HCEC 1CT (cell line): Measurements from ENCODE around the gene ZFYVE16.
"Not testable (repeated sequence)": the region's sequence is repeated elsewhere in the genome, so short reads cannot be mapped to it uniquely, and the experiment has no call there.

Experiments
- DNase-seq: peaks from one replicate; pipeline ENCODE4 v3.0.0-alpha.2; 2017

ZFYVE16 gene

DNA sequence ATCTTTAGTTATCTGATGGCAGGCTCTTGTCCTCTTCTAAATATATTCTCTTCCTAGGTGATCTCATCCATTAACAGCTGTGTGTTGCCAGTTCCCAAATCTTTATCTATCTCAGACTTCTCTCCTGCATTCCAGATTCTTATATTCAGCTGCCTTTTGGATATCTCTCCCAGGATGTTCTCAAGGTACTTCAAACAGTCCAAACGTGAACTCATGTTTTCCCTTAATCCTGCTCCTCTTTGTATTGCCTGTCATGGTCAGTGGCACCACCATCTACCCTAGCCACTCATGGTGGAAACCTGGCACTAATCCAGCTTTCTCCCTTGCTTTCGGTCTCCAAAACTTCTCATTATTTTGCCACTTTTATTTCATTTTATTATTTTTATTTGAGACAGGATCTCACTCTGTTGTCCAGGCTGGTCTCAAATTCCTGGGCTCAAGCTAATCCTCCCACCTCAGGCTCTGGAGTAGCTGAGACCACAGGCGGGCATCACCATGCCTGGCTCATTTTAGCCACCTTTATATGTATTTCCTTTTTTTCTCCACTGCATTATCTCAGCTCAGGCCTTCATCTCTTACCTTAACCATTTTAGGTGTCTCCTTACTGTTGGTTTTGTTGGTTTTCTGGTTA, 3.8 kb downstream of the ZFYVE16 start:
- DNase-seq = no peak

DNA sequence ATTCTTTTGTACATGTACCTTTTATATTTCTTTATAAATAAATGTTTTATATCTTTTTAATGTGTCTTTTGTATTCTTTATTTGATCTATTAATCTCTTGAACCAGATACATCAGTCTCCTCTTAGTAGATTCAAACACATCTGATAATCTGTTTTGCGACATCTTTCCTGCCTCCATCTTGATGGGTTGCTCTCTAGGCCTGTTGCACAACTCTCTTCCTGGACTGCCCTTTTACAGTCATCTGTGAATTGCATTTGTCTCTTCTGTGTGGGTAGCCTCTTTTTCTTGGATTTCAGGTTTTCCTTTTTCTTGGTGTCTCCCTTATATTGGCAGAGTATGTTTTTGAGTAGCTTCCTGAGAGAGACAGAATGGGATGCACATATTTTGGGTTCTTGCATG, 6.2 kb downstream of the ZFYVE16 start:
- DNase-seq = peak; percentile 48

DNA sequence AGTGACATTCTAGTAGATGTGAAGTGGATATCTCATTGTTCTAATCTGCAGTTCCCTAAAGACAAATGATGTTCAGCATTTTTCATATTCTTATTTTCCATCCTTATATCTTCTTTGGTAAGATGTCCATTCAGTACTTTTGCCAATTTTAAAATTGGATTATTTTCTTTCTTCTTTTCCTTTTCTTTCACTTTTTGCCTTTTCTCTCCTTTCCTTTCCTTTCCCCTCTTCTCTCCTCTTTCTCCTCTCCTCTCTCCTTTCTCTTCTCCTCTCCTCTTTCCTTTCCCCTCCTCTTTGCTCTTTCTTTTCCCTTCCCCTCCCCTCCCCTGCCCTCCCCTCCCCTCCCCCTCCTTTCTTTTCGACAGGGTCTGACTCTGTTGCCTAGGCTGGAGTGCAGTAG, 10.1 kb downstream of the ZFYVE16 start:
- no peak for DNase-seq

DNA sequence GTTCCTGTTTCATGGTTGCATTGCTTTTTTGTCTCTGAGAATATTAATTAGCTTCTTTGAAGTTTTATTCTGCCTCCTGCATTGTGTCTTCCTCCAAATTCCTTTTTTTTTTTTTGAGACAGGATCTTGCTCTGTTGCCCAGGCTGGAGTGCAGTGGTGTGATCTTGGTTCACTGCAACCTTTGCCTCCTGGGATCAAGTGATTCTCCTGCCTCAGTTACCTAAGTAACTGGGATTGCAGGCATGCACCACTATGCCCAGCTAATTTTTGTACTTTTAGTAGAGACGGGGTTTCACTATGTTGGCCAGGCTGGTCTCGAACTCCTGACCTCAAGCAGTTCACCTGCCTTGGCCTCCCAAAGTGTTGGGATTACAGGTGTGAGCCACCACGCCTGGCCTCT, 16.5 kb downstream of the ZFYVE16 start:
- DNase-seq = not testable (repeated sequence)

DNA sequence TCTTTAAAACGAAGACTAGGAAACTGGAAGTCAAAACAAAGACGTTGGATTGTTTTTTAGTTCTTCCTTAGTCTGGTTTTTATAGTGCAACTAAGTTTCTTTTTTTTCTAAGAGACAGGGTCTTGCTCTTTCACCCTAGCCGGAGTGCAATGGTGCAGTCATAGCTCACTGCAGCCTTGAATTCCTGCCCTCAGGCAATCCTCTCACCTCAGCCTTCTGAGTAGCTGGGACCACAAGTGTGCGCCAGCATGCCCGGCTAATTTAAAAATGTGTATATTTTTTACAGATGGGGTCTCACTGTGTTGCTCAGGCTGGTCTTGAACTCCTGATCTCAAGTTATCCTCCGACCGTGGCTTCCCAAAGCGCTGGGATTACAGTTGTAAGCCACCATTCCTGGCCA, 27.6 kb downstream of the ZFYVE16 start:
- DNase-seq = no peak

DNA sequence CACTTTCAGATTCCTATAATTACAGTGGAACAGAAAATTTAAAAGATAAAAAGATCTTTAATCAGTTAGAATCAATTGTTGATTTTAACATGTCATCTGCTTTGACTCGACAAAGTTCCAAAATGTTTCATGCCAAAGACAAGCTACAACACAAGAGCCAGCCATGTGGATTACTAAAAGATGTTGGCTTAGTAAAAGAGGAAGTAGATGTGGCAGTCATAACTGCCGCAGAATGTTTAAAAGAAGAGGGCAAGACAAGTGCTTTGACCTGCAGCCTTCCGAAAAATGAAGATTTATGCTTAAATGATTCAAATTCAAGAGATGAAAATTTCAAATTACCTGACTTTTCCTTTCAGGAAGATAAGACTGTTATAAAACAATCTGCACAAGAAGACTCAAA, 29.5 kb downstream of the ZFYVE16 start:
- no peak for DNase-seq

DNA sequence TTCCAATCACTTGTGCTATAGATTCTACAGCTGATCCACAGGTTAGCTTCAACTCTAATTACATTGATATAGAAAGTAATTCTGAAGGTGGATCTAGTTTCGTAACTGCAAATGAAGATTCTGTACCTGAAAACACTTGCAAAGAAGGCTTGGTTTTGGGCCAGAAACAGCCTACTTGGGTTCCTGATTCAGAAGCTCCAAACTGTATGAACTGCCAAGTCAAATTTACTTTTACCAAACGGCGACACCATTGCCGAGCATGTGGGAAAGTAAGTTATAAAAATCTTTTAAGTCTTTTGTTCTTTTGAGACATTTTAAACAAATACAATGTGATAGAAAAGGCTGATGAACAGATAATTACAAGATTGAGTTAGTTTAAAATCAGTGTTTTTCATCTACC, 30.9 kb downstream of the ZFYVE16 start:
- no peak for DNase-seq

DNA sequence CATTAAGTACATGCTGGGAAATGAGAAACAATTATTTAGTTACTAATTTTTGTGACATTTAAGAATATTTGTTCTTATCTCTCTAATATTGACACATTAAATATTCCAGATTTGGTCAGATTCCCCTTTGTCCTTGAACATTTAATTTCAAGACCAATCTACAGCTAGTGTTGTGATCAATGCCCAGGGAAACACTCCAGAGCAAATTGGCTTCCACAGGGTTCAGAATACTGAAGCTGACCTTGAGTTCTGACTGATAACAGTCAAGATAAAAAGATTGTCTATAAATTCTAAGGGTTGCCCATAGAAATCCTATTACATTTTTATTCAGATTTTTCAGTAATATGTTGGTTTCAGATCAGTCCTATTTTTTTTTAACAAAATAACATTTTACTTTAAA, 31.3 kb downstream of the ZFYVE16 start:
- no peak for DNase-seq

DNA sequence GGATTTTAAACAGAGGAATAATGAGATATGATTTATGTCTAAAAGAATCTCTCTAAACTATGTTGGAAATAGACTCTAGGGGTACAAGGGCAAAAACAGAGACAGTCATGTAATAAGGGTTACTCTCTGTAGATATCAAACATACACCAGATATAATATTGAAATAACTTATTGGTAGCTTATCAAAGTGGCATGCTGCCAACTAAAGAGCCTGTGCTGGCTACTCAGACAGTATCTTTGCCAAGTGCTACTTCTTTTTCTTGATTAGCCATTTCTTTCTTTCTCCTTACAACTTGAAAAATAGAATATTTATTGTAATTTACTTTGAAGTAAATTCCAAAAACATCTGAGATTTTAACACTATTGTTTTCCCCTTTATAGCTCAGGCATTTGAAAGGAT, 34.9 kb downstream of the ZFYVE16 start:
- DNase-seq = no peak

DNA sequence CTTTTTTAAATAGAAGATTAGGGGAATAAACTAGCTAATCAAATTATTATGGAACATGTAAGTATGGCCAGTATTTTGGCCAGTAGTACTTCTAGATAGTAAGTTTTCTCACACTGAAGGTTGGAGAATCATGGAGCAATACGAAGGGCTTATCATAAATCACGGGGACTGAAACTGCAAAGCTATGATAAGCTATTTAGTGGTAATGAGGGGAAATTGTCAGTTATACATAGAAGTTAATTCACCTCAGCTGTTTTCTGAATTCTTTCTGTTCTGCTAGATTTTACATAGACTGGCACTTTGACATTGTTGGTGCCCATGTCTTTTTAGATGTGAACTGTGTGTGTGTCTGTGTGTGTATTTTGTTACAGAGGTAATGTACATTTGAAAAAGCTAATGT, 45.5 kb downstream of the ZFYVE16 start:
- no peak for DNase-seq

DNA sequence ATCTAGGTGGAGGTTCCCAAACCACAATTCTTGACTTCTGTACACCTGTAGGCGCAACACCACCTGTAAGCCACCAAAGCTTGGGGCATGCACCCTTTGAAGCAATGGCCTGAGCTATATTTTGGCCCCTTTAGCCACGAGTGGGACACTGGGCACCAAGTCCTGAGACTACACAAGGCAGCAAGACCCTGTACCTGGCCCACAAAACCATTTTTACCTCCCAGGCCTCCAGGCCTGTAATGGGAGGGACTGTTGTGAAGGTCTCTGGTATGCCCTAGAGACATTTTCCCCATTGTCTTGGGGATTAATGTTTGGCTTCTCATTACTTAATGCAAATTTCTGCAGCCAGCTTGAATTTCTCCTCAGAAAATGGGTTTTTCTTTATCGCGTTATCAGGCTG, 55.4 kb downstream of the ZFYVE16 start:
- no peak for DNase-seq

DNA sequence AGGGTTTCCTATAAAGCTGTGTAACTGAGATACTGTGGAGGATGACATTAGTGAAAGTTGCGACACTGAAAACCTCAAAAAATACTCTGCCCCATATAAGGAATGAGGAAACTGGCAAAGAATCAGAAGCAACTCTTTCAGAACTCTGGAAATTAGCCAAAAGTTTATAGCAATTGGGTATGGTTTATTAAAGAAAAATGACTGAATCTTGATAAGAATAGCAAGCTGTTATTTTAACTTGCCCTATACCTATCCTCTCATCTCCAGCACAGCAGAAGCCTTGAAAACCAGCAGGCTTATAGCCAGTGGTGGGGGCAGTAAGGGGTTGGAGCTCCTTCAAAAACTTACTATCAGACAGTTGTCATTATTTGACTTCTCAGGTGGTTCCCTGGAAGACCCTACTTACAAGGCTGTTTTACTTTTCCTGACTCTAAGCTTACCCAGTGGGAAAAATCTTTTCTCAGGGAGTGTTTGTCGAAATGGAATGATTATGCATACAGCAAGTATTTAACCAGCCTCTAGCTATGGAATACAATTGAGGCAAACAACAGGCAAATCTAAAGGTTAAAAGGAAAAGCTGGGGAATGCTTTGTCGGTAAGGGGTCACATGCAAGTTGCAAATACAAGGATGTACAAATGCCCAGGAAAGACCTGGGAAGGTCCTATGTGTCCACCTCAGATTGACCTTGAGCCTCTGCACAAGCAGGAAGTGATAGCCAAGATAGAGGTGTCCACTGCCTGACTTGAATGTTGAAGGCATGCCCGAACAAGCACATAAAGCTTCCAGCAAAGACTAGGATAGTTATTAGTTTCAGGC, 59.0 kb downstream of the ZFYVE16 start:
- peak; percentile 27 for DNase-seq

DNA sequence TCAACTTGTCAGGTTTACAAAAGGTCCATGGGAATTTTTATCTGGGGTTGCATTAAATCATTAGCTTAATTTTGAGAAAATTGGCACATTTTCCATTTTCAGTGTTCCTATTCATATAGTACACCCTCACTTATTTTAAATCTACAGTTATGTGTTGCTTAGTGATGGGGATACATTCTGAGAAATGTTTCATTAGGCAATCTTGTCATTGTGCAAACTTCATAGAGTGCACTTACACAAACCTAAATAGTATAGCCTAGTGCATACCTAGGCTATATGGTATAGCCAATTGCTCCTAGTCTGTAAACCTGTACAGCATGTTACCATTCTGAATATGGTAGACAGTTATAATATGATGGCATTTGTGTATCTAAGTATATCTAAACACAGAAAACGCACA, 60.3 kb downstream of the ZFYVE16 start:
- DNase-seq = no peak

DNA sequence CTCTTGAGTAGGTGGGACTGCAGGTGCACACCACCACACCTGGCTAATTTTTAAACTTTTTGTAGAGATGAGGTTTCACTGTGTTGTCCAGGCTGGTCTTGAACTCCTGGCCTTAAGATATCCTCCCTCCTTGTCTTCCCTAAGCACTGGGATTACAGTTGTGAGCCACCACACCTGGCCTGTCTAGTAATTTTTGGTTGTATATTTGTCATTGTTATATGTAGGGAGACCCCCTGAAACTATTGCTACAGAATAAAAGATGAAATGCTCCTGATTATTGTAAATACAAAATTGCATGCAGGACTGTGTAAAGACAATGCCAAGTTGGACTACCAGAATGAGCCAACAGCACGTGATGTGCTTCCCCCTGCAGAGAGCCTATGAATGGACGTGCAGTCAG, 62.8 kb downstream of the ZFYVE16 start:
- not testable (repeated sequence) for DNase-seq

DNA sequence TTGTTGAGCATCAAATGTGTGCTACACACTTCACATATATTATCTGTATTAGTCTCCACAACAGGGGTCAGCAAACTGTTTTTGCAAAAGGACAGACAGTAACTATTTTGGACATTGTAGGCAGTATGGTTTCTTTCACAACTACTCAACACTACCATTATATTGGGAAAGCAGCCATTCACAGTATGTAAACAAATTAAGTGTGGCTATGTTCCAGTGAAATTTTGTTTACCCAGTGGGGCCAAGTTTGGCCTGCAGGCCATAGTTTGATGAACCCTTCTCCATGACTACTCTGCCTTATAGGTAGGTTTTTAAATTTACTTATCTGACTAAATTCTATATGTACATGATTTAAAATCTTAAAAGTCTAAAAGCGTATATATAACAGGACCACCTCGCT, 67.1 kb downstream of the ZFYVE16 start:
- DNase-seq = no peak

DNA sequence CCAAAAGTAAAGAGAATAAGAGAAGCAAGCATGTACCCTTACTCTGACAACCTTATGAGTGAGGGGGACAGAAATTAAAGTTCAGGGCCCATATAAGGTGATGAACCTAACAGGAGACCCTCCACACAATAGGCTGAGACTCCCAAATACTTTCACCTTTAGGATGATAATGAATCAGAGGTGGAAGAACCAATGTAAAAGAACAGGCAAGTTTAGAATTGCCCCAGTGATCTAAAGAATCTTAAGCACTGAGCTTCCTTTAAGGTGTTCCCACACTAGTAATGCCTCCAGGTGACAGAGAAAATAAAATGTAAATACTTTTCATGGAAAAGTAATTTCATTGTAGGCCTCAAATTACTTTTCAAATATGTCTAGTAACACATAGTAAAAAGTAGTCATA, 71.8 kb downstream of the ZFYVE16 start:
- no peak for DNase-seq

DNA sequence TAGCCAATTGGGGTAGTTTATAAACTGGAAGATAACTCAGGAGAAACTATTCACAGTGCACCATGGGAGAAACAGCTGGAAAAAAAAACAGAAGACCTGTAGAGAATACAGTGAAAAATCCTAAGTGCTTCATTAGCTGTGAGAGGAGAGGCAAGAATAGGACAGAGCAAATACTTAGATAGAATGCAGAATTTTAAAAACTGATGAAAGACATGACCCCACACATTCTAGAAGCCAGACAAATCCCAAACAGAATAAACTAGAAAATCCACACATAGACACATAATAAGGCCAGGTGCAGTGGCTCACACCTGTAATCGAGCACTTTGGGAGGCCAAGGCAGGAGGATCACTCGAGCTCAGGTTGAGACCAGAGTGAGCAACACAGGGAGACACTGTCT, 72.5 kb downstream of the ZFYVE16 start:
- no peak for DNase-seq

DNA sequence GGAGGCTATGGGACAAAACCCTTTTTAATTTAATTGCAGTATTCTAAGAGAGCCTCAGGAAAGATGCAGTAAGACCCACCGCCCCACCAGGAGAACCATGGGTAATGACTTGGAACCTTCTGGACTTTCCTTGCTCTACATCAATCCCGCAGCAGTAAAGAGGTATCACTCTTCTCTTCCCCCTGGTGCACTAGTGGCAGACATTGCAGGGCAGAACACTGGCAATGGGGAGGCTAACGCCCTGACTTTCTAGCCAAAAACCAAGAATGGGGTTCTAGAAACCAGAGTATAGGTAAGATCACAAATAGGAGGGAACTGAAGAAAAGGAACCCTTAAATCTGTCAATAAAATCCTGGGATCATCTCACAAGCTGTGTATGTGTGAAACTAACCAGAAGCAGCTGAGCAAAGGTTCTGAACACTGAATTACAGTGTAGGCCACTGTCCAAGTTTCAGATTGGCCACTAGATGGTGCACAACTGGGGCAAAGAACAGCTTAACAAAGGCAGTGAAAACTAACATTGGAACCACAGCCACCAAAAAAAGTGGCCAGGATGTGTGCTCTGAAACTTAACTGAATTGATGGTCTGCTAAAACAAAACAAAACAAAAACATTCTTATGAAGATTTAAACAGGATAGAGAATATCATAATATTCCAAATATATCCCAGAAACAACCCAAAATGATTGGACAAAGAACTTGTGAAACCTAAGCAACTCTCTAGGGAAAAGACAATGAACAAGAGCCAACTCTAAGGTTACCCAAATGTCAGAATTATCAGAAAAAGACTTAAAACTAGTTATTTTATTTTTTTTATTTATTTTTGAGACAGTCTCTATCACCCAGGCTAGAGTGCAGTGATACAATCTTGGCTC, 73.4 kb downstream of the ZFYVE16 start:
- peak; percentile 55 for DNase-seq

DNA sequence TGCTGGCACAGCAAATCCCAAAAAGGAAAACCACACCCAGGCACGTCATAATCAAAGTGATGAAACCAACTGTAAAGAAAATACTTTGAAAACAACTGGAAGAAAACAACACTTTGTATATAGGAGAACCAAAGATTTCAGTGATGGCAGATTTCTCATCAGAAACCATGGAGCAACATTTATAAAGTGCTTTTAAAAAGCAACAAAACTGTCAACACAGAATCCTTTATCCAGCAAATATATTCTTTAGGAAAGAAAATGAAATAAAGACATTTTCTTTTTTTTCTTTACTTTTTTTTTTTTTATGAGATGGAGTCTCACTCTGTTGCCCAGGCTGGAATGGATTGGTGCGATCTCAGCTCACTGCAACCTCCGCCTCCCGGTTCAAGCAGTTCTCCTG, 74.7 kb downstream of the ZFYVE16 start:
- no peak for DNase-seq

DNA sequence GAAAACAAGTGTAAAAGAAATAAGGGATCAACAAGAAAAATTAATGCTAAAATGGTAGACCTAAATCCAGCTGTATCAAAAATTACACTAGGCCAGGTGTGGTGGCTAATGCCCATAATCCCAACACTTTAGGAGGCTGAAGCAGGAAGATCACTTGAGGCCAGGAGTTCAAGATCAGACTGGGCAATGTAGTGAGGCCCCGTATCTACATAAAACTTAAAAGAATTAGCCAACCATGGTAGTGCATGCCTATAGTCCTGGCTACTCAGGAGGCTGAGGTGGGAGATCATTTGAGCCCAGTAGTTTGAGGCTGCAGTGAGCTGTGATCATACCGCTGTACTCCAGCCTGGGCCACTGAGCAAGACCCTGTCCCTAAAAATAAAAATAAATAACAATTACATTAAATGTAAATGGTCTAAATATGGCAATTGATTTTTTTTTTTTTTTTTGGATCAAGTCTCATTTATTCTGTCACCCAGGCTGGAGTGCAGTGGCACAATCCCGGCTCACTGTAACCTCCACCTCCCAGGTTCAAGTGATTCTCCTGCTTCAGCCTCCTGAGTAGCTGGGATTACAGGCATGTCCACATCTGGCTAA, 75.9 kb downstream of the ZFYVE16 start:
- no peak for DNase-seq

DNA sequence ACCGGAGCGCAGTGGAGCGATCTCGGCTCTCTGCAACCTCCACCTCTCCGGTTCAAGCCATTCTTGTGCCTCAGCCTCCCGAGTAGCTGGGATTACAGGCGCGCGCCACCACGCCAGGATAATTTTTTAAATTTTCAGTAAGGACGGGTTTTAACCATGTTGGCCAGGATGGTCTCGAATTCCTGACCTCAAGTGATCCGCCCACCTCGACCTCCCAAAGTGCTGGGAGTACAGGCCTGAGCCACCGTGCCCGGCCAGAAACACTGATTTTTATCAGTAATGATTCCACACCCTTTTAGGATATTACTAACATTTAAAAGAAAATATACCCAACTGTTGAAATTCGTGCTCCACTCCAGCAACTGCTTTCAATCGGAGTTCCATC, 79.6 kb downstream of the ZFYVE16 start:
- DNase-seq = no peak

DNA sequence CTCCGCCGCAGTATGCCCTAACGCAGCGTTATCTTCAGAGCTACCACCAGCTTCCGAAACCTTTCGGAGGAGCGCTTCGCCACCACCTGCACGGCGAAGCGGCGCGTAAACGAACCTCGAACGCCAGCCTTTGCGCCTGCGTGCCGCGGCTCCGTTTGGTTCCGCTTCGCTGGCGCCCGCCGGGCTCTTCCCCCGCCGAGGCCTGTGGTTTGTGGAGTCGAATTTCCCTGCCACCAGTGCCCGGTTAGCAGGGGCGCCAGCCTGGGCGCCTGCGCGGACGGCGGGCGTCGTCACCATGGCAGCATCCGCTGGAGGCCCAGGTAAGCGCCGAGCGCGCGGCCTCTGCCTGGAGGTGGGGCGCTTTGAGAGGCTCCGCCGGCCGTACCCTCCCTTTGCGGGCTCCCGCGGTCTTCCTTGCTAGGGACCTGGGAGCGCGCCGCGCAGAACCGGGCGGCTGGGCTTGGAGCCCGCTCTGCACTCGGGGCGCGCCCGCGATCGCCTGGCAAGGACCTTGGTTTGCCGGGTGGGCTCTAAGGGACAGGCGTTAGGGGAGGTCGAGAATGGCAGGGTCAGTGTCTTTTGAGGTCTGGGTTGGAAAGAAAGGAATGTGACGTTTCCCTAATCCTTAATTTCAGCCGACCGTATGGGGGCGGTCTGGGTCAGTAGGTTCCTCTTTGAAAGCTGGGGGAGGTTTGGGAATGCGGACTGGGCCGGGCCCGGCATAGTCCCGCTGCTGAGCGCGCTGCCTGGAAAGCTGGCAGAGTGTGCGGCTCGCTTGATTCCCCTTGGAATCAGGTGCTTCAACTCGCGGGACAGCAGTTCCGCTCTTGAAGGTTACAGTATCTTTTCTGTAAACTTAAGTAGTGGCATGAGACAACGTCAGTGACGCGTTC, 80.2 kb downstream of the ZFYVE16 start, which contains the start of gene FAM151B:
FAM151B (plus strand) TSS at position 272 of the 893 bp plus-strand sequence; CDS start at position 296, 24 bp downstream.
- peak; percentile 76 for DNase-seq
